ENCODE results near the gene TUBGCP5. TPM values are rescaled to one million over a fixed set of nuclear protein-coding genes. Genes with fewer than 3 reads are reported as not detected.
"Not testable (repeated sequence)": the region's sequence is repeated elsewhere in the genome, so short reads cannot be mapped to it uniquely, and the experiment has no call there.

TUBGCP5 gene
- total and polyA plus RNA-seq, 5 experiments from 2014 or later = 4.3 to 30.3 (median 9.8) TPM

DNA sequence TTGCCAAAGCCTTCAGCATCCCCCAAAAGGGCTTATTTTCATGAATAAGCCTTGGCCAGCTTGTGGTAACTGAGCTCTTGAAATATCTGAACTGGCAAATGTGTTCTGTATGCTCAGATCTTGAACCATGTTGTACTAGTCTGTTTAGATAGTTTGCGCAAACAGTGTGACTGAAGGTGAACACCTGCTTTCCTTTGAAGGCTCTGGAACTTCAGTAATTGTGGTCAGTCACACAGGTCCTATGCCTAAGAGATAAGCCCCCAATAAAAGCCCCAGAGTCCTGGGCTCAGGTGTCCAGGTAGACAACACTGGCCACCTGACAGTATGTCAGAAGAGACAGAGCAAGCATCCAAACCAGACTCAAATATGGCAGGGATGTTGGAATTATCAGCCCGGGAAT, 5.4 kb downstream of the TUBGCP5 start:
- Mint-ChIP-seq H3K36me3 (peaks cover 7 to 71% (median 41%) of the 10 kb centered on the region in 3 donors), H3K27me3 (no peaks in the 10 kb centered on the region), H3K27ac (no peak overlapping the region), H3K4me1 (peaks cover 8 to 27% (median 24%) of the 10 kb centered on the region in 4 donors), H3K9me3 (no peaks in the 10 kb centered on the region), H3K4me3 (no peak overlapping the region)
- POLR2A ChIA-PET = no interaction called here
- ATAC-seq (no peak), DNase-seq (no peak)

DNA sequence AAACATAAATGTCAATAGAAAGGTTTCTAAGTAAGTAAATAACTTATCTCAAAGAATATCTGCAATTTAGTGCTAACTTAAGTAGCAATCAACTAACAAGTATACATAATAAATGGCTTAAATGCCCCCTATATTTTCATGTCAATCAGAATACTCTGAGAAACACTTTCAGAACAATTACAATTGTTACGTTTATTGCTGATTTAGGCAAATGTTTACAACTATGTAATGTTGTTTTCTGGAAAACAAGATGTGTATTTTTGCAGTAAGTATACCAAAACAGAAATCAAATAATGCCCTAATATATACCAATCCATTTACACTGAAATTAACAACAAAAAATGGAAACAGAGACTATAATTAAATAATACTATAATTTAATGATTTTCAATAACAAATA, 13.2 kb downstream of the TUBGCP5 start:
- H3K36me3 Mint-ChIP-seq = peaks cover 0 to 92% (median 41%) of the 10 kb centered on the region in 3 donors
- H3K9me3 Mint-ChIP-seq = no peaks in the 10 kb centered on the region
- H3K27me3 Mint-ChIP-seq = no peaks in the 10 kb centered on the region
- DNase-seq (no peak), ATAC-seq (no peak)
- POLR2A ChIA-PET = no interaction called here
- H3K4me3 Mint-ChIP-seq = no peak overlapping the region
- no peak overlapping the region for H3K27ac Mint-ChIP-seq
- H3K4me1 Mint-ChIP-seq = no peaks in the 10 kb centered on the region

DNA sequence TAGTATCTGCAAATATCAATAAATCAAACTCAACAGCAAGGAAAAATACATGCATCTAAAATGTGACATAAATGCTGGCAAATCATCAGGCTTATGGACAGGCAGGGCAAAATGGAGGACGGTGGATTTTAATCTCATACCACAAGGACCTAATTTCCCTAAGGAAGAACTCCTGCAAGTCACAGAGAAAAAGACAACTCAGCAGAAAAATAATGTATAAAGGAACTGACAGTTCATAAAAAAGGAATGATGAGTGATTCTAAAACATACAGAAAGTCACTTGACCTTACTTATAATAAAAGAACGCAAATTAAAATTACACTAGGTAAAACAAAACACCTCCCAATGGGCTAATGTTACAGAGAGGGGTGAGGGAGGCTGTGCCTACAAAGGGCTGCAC, 17.2 kb downstream of the TUBGCP5 start:
- no peak overlapping the region for H3K4me3 Mint-ChIP-seq
- ATAC-seq (no peak), DNase-seq (no peak)
- H3K36me3 Mint-ChIP-seq = peaks cover 0 to 90% (median 36%) of the 10 kb centered on the region in 3 donors
- H3K27me3 Mint-ChIP-seq = no peaks in the 10 kb centered on the region
- POLR2A ChIA-PET = no interaction called here
- H3K9me3 Mint-ChIP-seq = no peaks in the 10 kb centered on the region
- H3K4me1 Mint-ChIP-seq = peaks cover 0 to 2% (median 0%) of the 10 kb centered on the region in 4 donors
- H3K27ac Mint-ChIP-seq = no peak overlapping the region

DNA sequence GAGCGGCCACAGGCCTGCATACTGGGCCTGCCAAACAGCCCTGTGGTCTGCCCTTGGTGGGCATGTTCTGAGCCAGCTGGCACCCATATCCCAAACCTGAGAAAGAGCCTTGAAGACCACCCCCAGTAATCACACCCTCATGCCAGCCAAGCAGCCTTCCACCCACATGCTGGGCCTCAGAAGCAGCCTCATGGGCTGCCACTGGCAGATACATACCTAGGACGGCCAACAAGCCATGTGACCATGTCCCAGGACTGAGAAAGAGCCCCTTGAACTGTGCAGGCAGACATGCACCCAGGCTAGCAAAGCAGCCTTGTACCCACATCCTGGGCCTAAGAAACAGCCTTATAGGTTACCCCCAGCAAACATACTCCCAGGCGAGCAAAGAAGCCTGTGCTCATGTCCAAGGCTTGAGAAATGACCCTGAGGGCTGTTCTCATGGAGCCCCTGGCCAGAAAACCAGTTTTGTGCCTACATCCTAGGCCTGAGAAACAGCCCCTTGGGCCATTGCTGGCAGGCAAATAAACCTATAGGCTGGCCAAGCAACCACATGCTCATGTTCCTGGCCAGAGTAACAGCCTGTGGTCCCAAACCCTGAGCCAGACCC, 24.9 kb downstream of the TUBGCP5 start:
- Mint-ChIP-seq H3K4me1 (peaks cover 3 to 8% (median 4%) of the 10 kb centered on the region in 4 donors), H3K4me3 (no peak overlapping the region), H3K27ac (peak overlapping the region in 2 of 10 donors; percentile 63 to 68), H3K27me3 (no peaks in the 10 kb centered on the region), H3K9me3 (no peaks in the 10 kb centered on the region), H3K36me3 (peaks cover 5 to 84% (median 35%) of the 10 kb centered on the region in 3 donors)
- DNase-seq = no peak
- no peak for ATAC-seq
- POLR2A ChIA-PET = interaction anchor here (1.5 kb wide), 1 partner anchor 25 kb away, joined by 4 read pairs; the partner anchor contains the start of gene TUBGCP5

DNA sequence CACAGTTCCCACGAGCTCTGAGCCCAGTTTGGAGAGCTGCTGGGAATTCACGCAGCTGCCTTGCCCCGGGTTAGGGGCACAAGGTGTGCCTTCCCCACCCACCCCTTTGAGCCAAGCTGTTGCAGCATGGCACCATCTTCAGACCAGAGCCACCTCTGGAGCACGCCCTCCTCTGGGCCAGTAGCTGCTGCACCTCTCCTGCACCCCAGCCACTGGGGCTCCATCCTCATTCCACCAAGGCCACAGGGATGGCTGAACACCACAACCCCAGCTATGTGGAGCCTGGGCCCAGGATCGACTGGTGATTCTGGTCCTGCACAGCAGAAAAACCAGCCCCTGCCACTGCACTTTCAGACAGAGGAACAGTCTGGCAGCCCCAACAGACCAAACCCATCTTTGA, 25.7 kb downstream of the TUBGCP5 start:
- no peak overlapping the region for H3K4me3 Mint-ChIP-seq
- DNase-seq (no peak), ATAC-seq (no peak)
- peaks cover 3 to 8% (median 4%) of the 10 kb centered on the region in 4 donors for H3K4me1 Mint-ChIP-seq
- peaks cover 5 to 84% (median 33%) of the 10 kb centered on the region in 3 donors for H3K36me3 Mint-ChIP-seq
- no peak overlapping the region for H3K27ac Mint-ChIP-seq
- POLR2A ChIA-PET = interaction anchor here (1.5 kb wide), 1 partner anchor 26 kb away, joined by 4 read pairs; the partner anchor contains the start of gene TUBGCP5
- no peaks in the 10 kb centered on the region for H3K9me3 Mint-ChIP-seq
- H3K27me3 Mint-ChIP-seq = no peaks in the 10 kb centered on the region

DNA sequence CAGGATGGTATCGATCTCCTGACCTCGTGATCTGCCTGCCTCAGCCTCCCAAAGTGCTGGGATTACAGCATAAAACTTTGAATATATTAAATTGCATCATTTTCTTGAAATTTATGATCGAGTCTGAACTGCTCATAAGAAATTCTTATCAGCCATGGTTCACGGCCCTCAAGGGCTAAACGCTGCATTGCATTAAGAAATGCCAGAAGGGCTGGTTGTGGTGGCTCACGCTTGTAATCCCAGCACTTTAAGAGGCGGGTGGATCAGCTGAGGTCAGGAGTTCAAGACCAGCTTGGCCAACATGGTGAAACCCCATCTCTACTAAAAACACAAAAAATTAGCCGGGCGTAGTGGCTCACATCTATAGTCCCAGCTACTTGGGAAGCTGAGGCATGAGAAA, 26.8 kb downstream of the TUBGCP5 start:
- POLR2A ChIA-PET, H3K9me3 Mint-ChIP-seq, DNase-seq, H3K27ac Mint-ChIP-seq, H3K27me3 Mint-ChIP-seq, H3K4me1 Mint-ChIP-seq, ATAC-seq, H3K4me3 Mint-ChIP-seq: not testable (repeated sequence)
- H3K36me3 Mint-ChIP-seq = peaks cover 5 to 83% (median 34%) of the 10 kb centered on the region in 3 donors

DNA sequence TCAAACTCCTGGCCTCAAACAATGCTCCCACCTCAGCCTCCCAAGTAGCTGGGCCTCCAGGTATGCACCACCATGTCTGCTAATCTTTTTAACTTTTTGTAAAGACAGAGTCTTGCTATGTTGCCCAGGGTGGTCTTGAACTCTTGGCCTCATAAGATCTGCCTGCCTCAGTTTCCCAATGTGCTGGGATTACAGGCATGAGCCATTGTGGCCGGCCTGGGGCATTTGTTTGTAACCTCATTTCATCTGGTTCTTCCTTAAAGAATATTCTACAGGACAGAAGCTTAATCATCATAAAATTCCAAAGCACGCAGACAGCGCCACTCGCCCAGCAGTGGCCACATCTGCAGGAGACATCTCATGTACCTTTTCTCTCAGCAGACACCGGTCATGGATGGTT, 35.6 kb downstream of the TUBGCP5 start:
- POLR2A ChIA-PET = no interaction called here
- Mint-ChIP-seq H3K4me3 (no peak overlapping the region), H3K9me3 (no peaks in the 10 kb centered on the region), H3K27me3 (no peaks in the 10 kb centered on the region), H3K36me3 (peaks cover 0 to 83% (median 42%) of the 10 kb centered on the region in 3 donors), H3K27ac (no peak overlapping the region), H3K4me1 (no peaks in the 10 kb centered on the region)
- ATAC-seq (no peak), DNase-seq (no peak)

DNA sequence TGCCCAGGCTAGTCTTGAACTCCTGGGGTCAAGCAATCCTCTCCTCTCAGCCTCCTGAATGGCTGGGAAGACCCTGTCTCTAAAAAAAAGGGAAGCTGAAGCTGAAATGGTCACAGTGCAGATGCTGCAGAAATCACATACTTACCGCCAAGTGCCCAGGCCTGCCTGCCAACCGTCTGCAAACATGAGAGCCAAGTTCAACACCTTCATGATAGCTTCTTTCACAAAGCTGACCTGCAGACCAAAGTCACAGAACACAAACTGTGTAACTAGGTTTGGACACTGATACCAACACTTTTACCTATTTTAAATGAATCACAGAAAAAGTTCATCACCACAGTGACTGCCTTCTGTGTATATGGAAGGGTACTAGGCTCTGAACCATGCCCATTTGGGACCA, 36.4 kb downstream of the TUBGCP5 start:
- Mint-ChIP-seq H3K9me3 (no peaks in the 10 kb centered on the region), H3K4me3 (no peak overlapping the region), H3K27ac (no peak overlapping the region), H3K27me3 (no peaks in the 10 kb centered on the region), H3K36me3 (peaks cover 0 to 82% (median 40%) of the 10 kb centered on the region in 3 donors), H3K4me1 (no peaks in the 10 kb centered on the region)
- DNase-seq = no peak
- no peak for ATAC-seq
- POLR2A ChIA-PET = no interaction called here

DNA sequence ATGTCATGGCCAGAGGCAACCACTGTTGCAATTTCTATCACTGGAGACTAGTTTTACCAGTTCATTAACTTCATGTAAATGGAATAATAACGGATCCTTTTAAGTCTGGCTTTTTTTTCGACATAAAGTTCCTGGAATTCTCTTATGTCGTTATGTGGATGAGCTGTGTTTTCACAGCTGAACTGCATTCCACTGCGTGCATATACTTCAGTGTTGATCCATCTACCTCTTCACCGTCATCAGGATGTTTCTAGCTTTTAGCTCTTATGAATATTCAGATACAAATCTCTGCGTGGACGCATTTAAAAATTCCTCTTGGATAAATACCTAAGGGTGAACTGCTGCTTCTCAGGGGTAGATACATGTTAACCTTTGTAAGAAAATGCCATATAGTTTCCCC, 43.6 kb downstream of the TUBGCP5 start:
- Mint-ChIP-seq H3K27me3 (no peaks in the 10 kb centered on the region), H3K36me3 (peaks cover 5 to 69% (median 39%) of the 10 kb centered on the region in 3 donors), H3K9me3 (no peaks in the 10 kb centered on the region), H3K4me3 (no peak overlapping the region), H3K27ac (no peak overlapping the region), H3K4me1 (no peaks in the 10 kb centered on the region)
- POLR2A ChIA-PET = no interaction called here
- DNase-seq (no peak), ATAC-seq (no peak)

DNA sequence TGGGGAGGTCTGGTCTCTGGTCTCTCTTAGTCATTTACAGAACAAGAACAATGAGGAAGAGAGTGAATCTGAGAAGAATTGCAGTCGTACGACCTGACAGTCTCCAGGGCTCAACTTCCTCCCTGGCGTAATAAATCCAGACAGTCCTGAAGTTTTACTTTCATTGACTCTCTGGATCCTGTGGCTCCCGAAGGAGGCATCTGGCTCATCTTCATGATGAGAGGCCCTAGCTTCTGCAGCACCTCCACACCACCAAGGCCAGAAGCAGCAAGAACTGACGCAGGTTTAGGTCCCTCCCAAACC, 47.4 kb downstream of the TUBGCP5 start:
- ATAC-seq (no peak), DNase-seq (no peak)
- Mint-ChIP-seq H3K9me3 (no peaks in the 10 kb centered on the region), H3K27ac (peak overlapping the region in 1 of 10 donors; percentile 67), H3K27me3 (no peaks in the 10 kb centered on the region), H3K4me3 (no peak overlapping the region), H3K36me3 (peaks cover 5 to 43% (median 25%) of the 10 kb centered on the region in 3 donors), H3K4me1 (no peaks in the 10 kb centered on the region)
- POLR2A ChIA-PET = no interaction called here

DNA sequence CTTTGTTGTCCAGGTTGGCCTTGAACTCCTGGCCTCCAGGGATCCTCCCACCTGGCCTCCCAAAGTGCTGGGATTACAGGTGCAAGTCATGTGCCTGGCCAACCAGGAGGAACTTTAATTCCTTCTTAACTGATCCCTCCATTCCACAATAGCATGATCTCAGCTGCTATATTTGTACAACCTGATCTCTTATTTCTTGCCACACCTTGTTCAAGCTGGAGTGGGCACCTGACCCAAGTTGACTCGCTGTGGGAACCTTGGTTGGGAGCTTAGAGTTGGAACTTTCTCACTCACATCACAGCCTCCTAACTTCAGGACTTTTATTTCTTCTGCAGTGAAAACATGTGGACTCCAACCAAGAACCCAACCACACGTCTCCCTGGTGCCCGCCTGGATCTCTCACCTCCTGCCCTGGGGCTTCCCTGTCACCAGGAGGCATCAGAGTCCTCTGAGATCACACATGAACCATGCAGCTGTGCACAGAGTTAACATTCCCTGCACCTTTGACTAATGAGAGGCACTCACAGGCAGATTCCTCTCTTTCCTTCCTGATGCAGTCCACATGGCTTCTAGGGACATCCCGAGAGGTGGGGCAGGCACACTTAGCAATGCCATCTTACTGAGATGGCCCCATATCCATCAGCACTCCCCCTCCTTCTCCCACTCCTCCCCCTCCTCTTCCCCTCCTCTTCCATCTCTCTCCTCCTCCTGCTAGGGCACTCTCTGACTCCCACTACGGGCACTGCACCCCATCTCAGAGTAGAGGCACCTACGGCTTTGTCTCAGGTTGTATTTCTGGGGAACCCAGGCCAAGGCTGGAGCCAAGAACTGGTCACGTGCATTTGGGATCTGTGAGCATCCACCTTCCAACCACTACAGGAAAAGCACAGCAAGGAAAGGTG, 49.5 kb downstream of the TUBGCP5 start:
- no peaks in the 10 kb centered on the region for H3K9me3 Mint-ChIP-seq
- ATAC-seq (no peak), DNase-seq (no peak)
- H3K36me3 Mint-ChIP-seq = peaks cover 0 to 25% (median 14%) of the 10 kb centered on the region in 3 donors
- peak overlapping the region in 1 of 10 donors; percentile 50 for H3K27ac Mint-ChIP-seq
- H3K27me3 Mint-ChIP-seq = no peaks in the 10 kb centered on the region
- no peaks in the 10 kb centered on the region for H3K4me1 Mint-ChIP-seq
- H3K4me3 Mint-ChIP-seq = no peak overlapping the region
- POLR2A ChIA-PET = no interaction called here

DNA sequence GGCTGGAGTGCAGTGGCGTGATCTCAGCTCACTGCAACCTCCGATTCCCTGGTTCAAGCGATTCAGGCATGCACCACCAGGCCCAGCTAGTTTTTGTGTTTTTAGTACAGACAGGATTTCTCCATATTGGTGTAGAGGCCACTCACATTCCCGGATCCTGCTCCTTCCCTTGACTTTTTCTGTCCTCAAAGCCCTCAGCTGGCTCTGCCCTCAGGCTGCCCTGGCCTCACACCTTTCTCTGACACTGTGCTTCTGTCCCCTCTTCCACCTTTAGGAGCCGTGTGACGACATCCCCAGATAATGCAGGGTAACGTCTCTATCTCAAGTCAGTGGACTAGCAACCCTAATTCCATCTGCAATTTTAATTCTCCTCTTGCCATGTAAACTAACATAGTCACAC, 50.6 kb downstream of the TUBGCP5 start:
- DNase-seq = no peak
- no peak for ATAC-seq
- Mint-ChIP-seq H3K27me3 (no peaks in the 10 kb centered on the region), H3K9me3 (no peaks in the 10 kb centered on the region), H3K4me1 (no peaks in the 10 kb centered on the region), H3K36me3 (peaks cover 0 to 16% (median 6%) of the 10 kb centered on the region in 3 donors), H3K4me3 (no peak overlapping the region), H3K27ac (peak overlapping the region in 1 of 10 donors; percentile 25)
- POLR2A ChIA-PET = no interaction called here

DNA sequence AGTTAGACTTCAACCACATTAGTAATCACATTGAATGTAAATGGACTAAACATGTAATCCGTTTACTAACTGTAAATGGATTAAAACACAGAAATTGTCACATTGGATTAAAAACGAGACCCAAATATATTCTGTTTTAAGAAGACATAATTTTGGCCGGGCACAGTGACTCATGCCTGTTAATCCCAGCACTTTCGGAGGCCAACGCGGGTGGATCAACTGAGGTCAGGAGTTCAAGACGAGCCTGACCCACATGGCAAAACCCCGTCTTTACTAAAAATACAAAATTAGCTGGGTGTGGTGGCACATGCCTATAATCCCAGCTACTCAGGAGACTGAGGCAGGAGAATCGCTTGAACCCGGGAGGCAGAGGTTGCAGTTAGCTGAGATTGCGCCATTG, 57.4 kb downstream of the TUBGCP5 start:
- H3K9me3 Mint-ChIP-seq, ATAC-seq, POLR2A ChIA-PET, H3K36me3 Mint-ChIP-seq, DNase-seq, H3K27ac Mint-ChIP-seq: not testable (repeated sequence)
- H3K4me3 Mint-ChIP-seq = peak overlapping the region in 3 of 10 donors; percentile 50 to 78 (median 56)
- H3K4me1 Mint-ChIP-seq = peaks cover 8 to 17% (median 16%) of the 10 kb centered on the region in 4 donors
- H3K27me3 Mint-ChIP-seq = peaks cover 12 to 29% (median 19%) of the 10 kb centered on the region in 5 donors
